ENCODE results near the gene STXBP1.

STXBP1 gene

GRCh38 chr9:127644943-127645342 lies 32.9 kb downstream of the STXBP1 start:
- Histone ChIP-seq H3K27me3 (ENCODE audit: insufficient read depth, low read length) (no peaks in the 10 kb centered on the region), H3K36me3 (ENCODE audit: insufficient read depth, low read depth, low read length) (no peaks in the 10 kb centered on the region), H3K27ac (ENCODE audit: low read length) (no peak overlapping the region), H3K9ac (ENCODE audit: low read depth, low read length) (no peak overlapping the region), H3K4me3 (ENCODE audit: low read length) (no peak overlapping the region), H3K9me3 (ENCODE audit: insufficient read depth, low read depth, low read length) (no peaks in the 10 kb centered on the region), H3K4me1 (ENCODE audit: insufficient read depth, low read length) (no peaks in the 10 kb centered on the region; the same call in 1 of the 2 replicates)

- Histone ChIP-seq H3K4me3 (ENCODE audit: low read length) (no peak overlapping the region), H3K9me3 (ENCODE audit: insufficient read depth, low read depth, low read length) (no peaks in the 10 kb centered on the region), H3K27ac (ENCODE audit: low read length) (no peak overlapping the region), H3K9ac (ENCODE audit: low read depth, low read length) (no peak overlapping the region), H3K36me3 (ENCODE audit: insufficient read depth, low read depth, low read length) (no peaks in the 10 kb centered on the region), H3K27me3 (ENCODE audit: insufficient read depth, low read length) (no peaks in the 10 kb centered on the region), H3K4me1 (ENCODE audit: insufficient read depth, low read length) (no peaks in the 10 kb centered on the region; the same call in 1 of the 2 replicates)
Observed at GRCh38 chr9:127647451-127647850, 35.4 kb downstream of the STXBP1 start.

GRCh38 chr9:127650518-127650917 lies 38.4 kb downstream of the STXBP1 start:
- Histone ChIP-seq H3K27ac (ENCODE audit: low read length) (no peak overlapping the region), H3K9me3 (ENCODE audit: insufficient read depth, low read depth, low read length) (no peaks in the 10 kb centered on the region), H3K4me3 (ENCODE audit: low read length) (no peak overlapping the region), H3K36me3 (ENCODE audit: insufficient read depth, low read depth, low read length) (peaks cover 8% of the 10 kb centered on the region; the same call in 1 of the 2 replicates), H3K27me3 (ENCODE audit: insufficient read depth, low read length) (no peaks in the 10 kb centered on the region), H3K9ac (ENCODE audit: low read depth, low read length) (no peak overlapping the region), H3K4me1 (ENCODE audit: insufficient read depth, low read length) (peaks cover 23% of the 10 kb centered on the region)

GRCh38 chr9:127651697-127652610 lies 39.9 kb downstream of the STXBP1 start:
- Histone ChIP-seq H3K27me3 (ENCODE audit: insufficient read depth, low read length) (no peaks in the 10 kb centered on the region), H3K27ac (ENCODE audit: low read length) (no peak overlapping the region), H3K4me1 (ENCODE audit: insufficient read depth, low read length) (peaks cover 23% of the 10 kb centered on the region), H3K36me3 (ENCODE audit: insufficient read depth, low read depth, low read length) (peaks cover 8% of the 10 kb centered on the region; the same call in 1 of the 2 replicates), H3K9me3 (ENCODE audit: insufficient read depth, low read depth, low read length) (no peaks in the 10 kb centered on the region), H3K4me3 (ENCODE audit: low read length) (no peak overlapping the region), H3K9ac (ENCODE audit: low read depth, low read length) (no peak overlapping the region)

- Histone ChIP-seq H3K27me3 (ENCODE audit: insufficient read depth, low read length) (no peaks in the 10 kb centered on the region), H3K4me1 (ENCODE audit: insufficient read depth, low read length) (peaks cover 28% of the 10 kb centered on the region), H3K9ac (ENCODE audit: low read depth, low read length) (no peak overlapping the region), H3K4me3 (ENCODE audit: low read length) (no peak overlapping the region), H3K9me3 (ENCODE audit: insufficient read depth, low read depth, low read length) (no peaks in the 10 kb centered on the region), H3K36me3 (ENCODE audit: insufficient read depth, low read depth, low read length) (peaks cover 8% of the 10 kb centered on the region; the same call in 1 of the 2 replicates), H3K27ac (ENCODE audit: low read length) (no peak overlapping the region)
Observed at GRCh38 chr9:127652733-127653132, 40.7 kb downstream of the STXBP1 start.

GRCh38 chr9:127654619-127655018 lies 42.5 kb downstream of the STXBP1 start:
- H3K4me1 ChIP-seq (ENCODE audit: insufficient read depth, low read length), result peaks cover 28% of the 10 kb centered on the region
- peaks cover 17% of the 10 kb centered on the region; the same call in 1 of the 2 replicates for H3K36me3 ChIP-seq (ENCODE audit: insufficient read depth, low read depth, low read length)
- no peaks in the 10 kb centered on the region for H3K27me3 ChIP-seq (ENCODE audit: insufficient read depth, low read length)
- H3K27ac ChIP-seq (ENCODE audit: low read length), result peak overlapping the region; percentile 57
- H3K9ac ChIP-seq (ENCODE audit: low read depth, low read length), result peak overlapping the region; percentile 19; the same call in 1 of the 2 replicates
- no peaks in the 10 kb centered on the region for H3K9me3 ChIP-seq (ENCODE audit: insufficient read depth, low read depth, low read length)
- peak overlapping the region; percentile 31; the same call in 1 of the 2 replicates for H3K4me3 ChIP-seq (ENCODE audit: low read length)

- Histone ChIP-seq H3K4me3 (ENCODE audit: low read length) (no peak overlapping the region), H3K27me3 (ENCODE audit: insufficient read depth, low read length) (no peaks in the 10 kb centered on the region), H3K4me1 (ENCODE audit: insufficient read depth, low read length) (peaks cover 25% of the 10 kb centered on the region), H3K27ac (ENCODE audit: low read length) (no peak overlapping the region), H3K9me3 (ENCODE audit: insufficient read depth, low read depth, low read length) (no peaks in the 10 kb centered on the region), H3K9ac (ENCODE audit: low read depth, low read length) (no peak overlapping the region), H3K36me3 (ENCODE audit: insufficient read depth, low read depth, low read length) (peaks cover 36% of the 10 kb centered on the region)
Observed at GRCh38 chr9:127658428-127658827, 46.4 kb downstream of the STXBP1 start.

- Histone ChIP-seq H3K36me3 (ENCODE audit: insufficient read depth, low read depth, low read length) (peaks cover 45% of the 10 kb centered on the region), H3K27me3 (ENCODE audit: insufficient read depth, low read length) (no peaks in the 10 kb centered on the region), H3K4me1 (ENCODE audit: insufficient read depth, low read length) (peaks cover 5% of the 10 kb centered on the region; the same call in 1 of the 2 replicates), H3K9me3 (ENCODE audit: insufficient read depth, low read depth, low read length) (no peaks in the 10 kb centered on the region), H3K9ac (ENCODE audit: low read depth, low read length) (no peak overlapping the region), H3K4me3 (ENCODE audit: low read length) (no peak overlapping the region), H3K27ac (ENCODE audit: low read length) (no peak overlapping the region)
Observed at GRCh38 chr9:127660886-127661741, 49.0 kb downstream of the STXBP1 start.

- Histone ChIP-seq H3K9ac (ENCODE audit: low read depth, low read length) (no peak overlapping the region), H3K4me1 (ENCODE audit: insufficient read depth, low read length) (peaks cover under 1% of the 10 kb centered on the region; the same call in 1 of the 2 replicates), H3K9me3 (ENCODE audit: insufficient read depth, low read depth, low read length) (no peaks in the 10 kb centered on the region), H3K36me3 (ENCODE audit: insufficient read depth, low read depth, low read length) (peaks cover 45% of the 10 kb centered on the region), H3K27ac (ENCODE audit: low read length) (no peak overlapping the region), H3K4me3 (ENCODE audit: low read length) (no peak overlapping the region), H3K27me3 (ENCODE audit: insufficient read depth, low read length) (no peaks in the 10 kb centered on the region)
Observed at GRCh38 chr9:127662617-127663016, 50.5 kb downstream of the STXBP1 start.

GRCh38 chr9:127664324-127664677 lies 52.2 kb downstream of the STXBP1 start:
- Histone ChIP-seq H3K9me3 (ENCODE audit: insufficient read depth, low read depth, low read length) (no peaks in the 10 kb centered on the region), H3K36me3 (ENCODE audit: insufficient read depth, low read depth, low read length) (peaks cover 37% of the 10 kb centered on the region), H3K4me1 (ENCODE audit: insufficient read depth, low read length) (no peaks in the 10 kb centered on the region), H3K27ac (ENCODE audit: low read length) (no peak overlapping the region), H3K4me3 (ENCODE audit: low read length) (no peak overlapping the region), H3K27me3 (ENCODE audit: insufficient read depth, low read length) (no peaks in the 10 kb centered on the region), H3K9ac (ENCODE audit: low read depth, low read length) (no peak overlapping the region)

GRCh38 chr9:127664678-127665507 lies 52.8 kb downstream of the STXBP1 start:
- Histone ChIP-seq H3K27ac (ENCODE audit: low read length) (no peak overlapping the region), H3K4me3 (ENCODE audit: low read length) (no peak overlapping the region), H3K9ac (ENCODE audit: low read depth, low read length) (no peak overlapping the region), H3K27me3 (ENCODE audit: insufficient read depth, low read length) (no peaks in the 10 kb centered on the region), H3K36me3 (ENCODE audit: insufficient read depth, low read depth, low read length) (peaks cover 34% of the 10 kb centered on the region), H3K9me3 (ENCODE audit: insufficient read depth, low read depth, low read length) (no peaks in the 10 kb centered on the region), H3K4me1 (ENCODE audit: insufficient read depth, low read length) (no peaks in the 10 kb centered on the region)
